Activated CD4-positive, alpha-beta T cell treated with anti-CD3 and anti-CD28 coated beads, Interleukin-2, amount 10 ng/mL, durations not matched to agents 24 days and 14 days (primary cell): Measurements from ENCODE around the gene TMPRSS6. TPM values are rescaled to one million over a fixed set of nuclear protein-coding genes. Genes with fewer than 3 reads are reported as not detected.

ENCODE experiments used
- DNase-seq: peaks from one replicate; pipeline ENCODE4 v3.0.0; 2022
- H3K27ac Mint-ChIP-seq: one replicate; pipeline ENCODE4 v1.8.0; 2022; ENCODE audit warnings: mild to moderate bottlenecking, mixed read lengths
- H3K27me3 Mint-ChIP-seq: one replicate; pipeline ENCODE4 v1.8.0; 2022; ENCODE audit warnings: mixed read lengths
- H3K36me3 Mint-ChIP-seq: one replicate; pipeline ENCODE4 v1.8.0; 2022; ENCODE audit warnings: low read depth, mild to moderate bottlenecking, mixed read lengths
- H3K4me1 Mint-ChIP-seq: one replicate; pipeline ENCODE4 v1.8.0; 2021; ENCODE audit warnings: mixed read lengths
- H3K4me3 Mint-ChIP-seq: one replicate; pipeline ENCODE4 v1.8.0; 2022; ENCODE audit warnings: mild to moderate bottlenecking, moderate library complexity, mixed read lengths
- H3K9me3 Mint-ChIP-seq: one replicate; pipeline ENCODE4 v1.8.0; 2021; ENCODE audit warnings: mixed read lengths
- intact Hi-C: fragments of 100-400 bp; cut with micrococcal nuclease; formaldehyde crosslinking; loops from one replicate; pipeline ENCODE4 v1.15.1; 2023
- total RNA-seq: library from RNA; stranded (reverse); gene quantifications from 2 replicates; pipeline ENCODE4 v1.2.3, GENCODE V29; 2022

Gene TMPRSS6
- total RNA-seq, 1 donor from 2014 or later = 6.8 TPM

- intact Hi-C loops = no loop called here
Measured at GRCh38 chr22:37069719-37070118, 39.8 kb downstream of the TMPRSS6 start.

GRCh38 chr22:37069319-37069718, 40.2 kb downstream of the TMPRSS6 start:
- no peak for DNase-seq
- H3K4me3 Mint-ChIP-seq = no peak overlapping the region
- no peaks in the 10 kb centered on the region for H3K36me3 Mint-ChIP-seq
- no peaks in the 10 kb centered on the region for H3K4me1 Mint-ChIP-seq
- intact Hi-C loops = no loop called here
- H3K27me3 Mint-ChIP-seq = peaks cover 5% of the 10 kb centered on the region
- H3K9me3 Mint-ChIP-seq = no peaks in the 10 kb centered on the region
- H3K27ac Mint-ChIP-seq = no peak overlapping the region

More at GRCh38 chr22:37069719-37070118, 39.8 kb downstream of the TMPRSS6 start:
- Mint-ChIP-seq H3K4me3 (no peak overlapping the region), H3K27ac (no peak overlapping the region), H3K36me3 (no peaks in the 10 kb centered on the region), H3K4me1 (no peaks in the 10 kb centered on the region), H3K27me3 (peaks cover 5% of the 10 kb centered on the region), H3K9me3 (no peaks in the 10 kb centered on the region)
- DNase-seq = no peak

DNA sequence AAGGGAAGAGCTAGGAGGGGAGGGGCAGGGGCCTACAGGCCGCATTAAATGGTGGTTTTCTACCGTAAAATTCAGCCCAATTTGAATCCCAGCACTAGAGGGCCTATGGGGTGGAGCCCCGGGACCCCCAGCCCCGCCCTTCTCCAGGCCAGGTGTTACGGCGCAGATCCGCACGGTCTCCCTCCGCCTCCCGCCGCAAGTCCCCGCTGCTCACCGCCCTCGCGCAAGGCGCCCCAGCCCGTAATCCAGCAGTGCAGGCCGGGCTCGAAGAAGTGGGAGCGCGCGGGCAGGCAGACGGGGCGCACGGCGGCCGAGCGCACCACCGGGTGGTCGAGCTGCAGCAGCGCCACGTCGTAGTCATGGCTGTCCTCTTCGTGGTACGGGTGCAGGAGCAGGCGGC, 40.7 kb downstream of the TMPRSS6 start:
- H3K4me1 Mint-ChIP-seq = no peaks in the 10 kb centered on the region
- no peaks in the 10 kb centered on the region for H3K36me3 Mint-ChIP-seq
- peaks cover 5% of the 10 kb centered on the region for H3K27me3 Mint-ChIP-seq
- intact Hi-C loops = no loop called here
- H3K4me3 Mint-ChIP-seq = no peak overlapping the region
- no peak overlapping the region for H3K27ac Mint-ChIP-seq
- H3K9me3 Mint-ChIP-seq = no peaks in the 10 kb centered on the region
- DNase-seq = no peak

DNA sequence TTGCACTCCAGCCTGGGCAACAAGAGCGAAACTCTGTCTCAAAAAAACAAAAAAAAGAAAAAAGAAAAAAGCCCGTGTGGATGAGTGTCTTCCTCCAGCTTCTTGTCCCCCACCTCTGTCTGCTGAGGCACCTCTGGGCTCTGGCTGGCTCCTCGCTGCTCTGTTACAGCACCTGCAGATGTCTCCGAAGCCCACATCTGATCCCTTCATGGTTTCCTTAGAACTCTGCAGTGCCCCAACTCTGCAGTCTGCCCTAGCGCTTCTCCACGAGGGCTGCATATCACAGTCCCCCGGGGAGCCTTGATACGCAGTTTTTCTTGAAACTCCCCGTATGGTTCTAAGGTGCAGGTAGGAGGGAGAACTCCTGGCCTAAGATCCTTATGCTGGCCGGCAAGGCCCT, 42.1 kb downstream of the TMPRSS6 start:
- Mint-ChIP-seq H3K4me1 (peaks cover 2% of the 10 kb centered on the region), H3K4me3 (no peak overlapping the region), H3K9me3 (no peaks in the 10 kb centered on the region), H3K27ac (no peak overlapping the region), H3K27me3 (peaks cover 5% of the 10 kb centered on the region), H3K36me3 (no peaks in the 10 kb centered on the region)
- no peak for DNase-seq
- intact Hi-C loops = no loop called here

- intact Hi-C loops = no loop called here
- H3K27me3 Mint-ChIP-seq = peaks cover 5% of the 10 kb centered on the region
- no peak overlapping the region for H3K4me3 Mint-ChIP-seq
- H3K9me3 Mint-ChIP-seq = no peaks in the 10 kb centered on the region
- no peak overlapping the region for H3K27ac Mint-ChIP-seq
- H3K36me3 Mint-ChIP-seq = peaks cover 2% of the 10 kb centered on the region
- H3K4me1 Mint-ChIP-seq = peaks cover 9% of the 10 kb centered on the region
- no peak for DNase-seq
Measured at GRCh38 chr22:37065961-37066360, 43.6 kb downstream of the TMPRSS6 start.

DNA sequence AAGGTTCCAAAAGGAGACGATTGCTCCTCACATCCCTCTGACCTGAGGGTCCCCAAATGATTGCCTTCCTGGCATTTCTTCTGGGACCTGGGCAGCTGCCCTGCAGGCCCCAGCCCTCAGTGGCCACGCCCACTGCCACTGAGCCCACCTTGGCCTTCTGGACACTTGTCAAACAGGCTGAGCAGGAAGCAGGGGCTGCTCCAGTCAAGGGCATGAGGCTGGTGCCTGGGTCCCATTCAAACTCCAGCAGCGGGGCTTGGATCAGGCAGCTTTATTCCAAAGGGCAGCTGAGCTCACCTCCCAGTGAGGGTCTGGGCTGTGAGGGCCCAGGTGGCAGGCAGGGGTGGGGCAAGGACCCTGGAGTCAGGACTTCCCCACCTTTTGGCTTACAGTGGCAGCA, 44.3 kb downstream of the TMPRSS6 start:
- peaks cover 16% of the 10 kb centered on the region for H3K4me1 Mint-ChIP-seq
- peaks cover 3% of the 10 kb centered on the region for H3K27me3 Mint-ChIP-seq
- no peak overlapping the region for H3K4me3 Mint-ChIP-seq
- H3K9me3 Mint-ChIP-seq = no peaks in the 10 kb centered on the region
- DNase-seq = no peak
- no peak overlapping the region for H3K27ac Mint-ChIP-seq
- intact Hi-C loops = no loop called here
- H3K36me3 Mint-ChIP-seq = peaks cover 6% of the 10 kb centered on the region

DNA sequence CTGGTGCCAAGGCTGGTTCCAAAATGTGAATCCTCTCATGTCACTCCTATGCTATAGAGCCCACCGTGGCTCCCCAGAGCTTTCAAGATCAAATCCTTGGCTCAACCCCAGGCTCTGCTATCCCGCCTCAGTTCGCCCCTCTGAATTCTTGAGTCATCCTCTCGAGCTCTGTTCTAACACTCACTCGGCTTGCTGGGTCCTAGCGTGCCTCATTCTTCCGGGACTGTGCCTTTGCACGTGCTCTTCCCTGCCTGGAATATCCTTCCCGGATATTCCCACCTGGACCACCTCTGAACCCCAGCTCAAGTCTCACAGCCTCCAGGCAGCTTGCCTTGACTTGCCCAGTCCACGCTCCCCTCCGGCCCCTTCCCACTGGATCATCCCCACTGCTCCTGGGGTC, 45.0 kb downstream of the TMPRSS6 start:
- Mint-ChIP-seq H3K36me3 (peaks cover 7% of the 10 kb centered on the region), H3K27ac (no peak overlapping the region), H3K9me3 (no peaks in the 10 kb centered on the region), H3K4me3 (no peak overlapping the region), H3K4me1 (peaks cover 21% of the 10 kb centered on the region), H3K27me3 (peaks cover 2% of the 10 kb centered on the region)
- DNase-seq = no peak
- intact Hi-C loops = no loop called here

GRCh38 chr22:37063431-37064420, 45.8 kb downstream of the TMPRSS6 start:
- no peak overlapping the region for H3K27ac Mint-ChIP-seq
- no peaks in the 10 kb centered on the region for H3K9me3 Mint-ChIP-seq
- intact Hi-C loops = no loop called here
- H3K4me1 Mint-ChIP-seq = peaks cover 21% of the 10 kb centered on the region
- H3K27me3 Mint-ChIP-seq = no peaks in the 10 kb centered on the region
- peaks cover 9% of the 10 kb centered on the region for H3K36me3 Mint-ChIP-seq
- H3K4me3 Mint-ChIP-seq = no peak overlapping the region
- no peak for DNase-seq

DNA sequence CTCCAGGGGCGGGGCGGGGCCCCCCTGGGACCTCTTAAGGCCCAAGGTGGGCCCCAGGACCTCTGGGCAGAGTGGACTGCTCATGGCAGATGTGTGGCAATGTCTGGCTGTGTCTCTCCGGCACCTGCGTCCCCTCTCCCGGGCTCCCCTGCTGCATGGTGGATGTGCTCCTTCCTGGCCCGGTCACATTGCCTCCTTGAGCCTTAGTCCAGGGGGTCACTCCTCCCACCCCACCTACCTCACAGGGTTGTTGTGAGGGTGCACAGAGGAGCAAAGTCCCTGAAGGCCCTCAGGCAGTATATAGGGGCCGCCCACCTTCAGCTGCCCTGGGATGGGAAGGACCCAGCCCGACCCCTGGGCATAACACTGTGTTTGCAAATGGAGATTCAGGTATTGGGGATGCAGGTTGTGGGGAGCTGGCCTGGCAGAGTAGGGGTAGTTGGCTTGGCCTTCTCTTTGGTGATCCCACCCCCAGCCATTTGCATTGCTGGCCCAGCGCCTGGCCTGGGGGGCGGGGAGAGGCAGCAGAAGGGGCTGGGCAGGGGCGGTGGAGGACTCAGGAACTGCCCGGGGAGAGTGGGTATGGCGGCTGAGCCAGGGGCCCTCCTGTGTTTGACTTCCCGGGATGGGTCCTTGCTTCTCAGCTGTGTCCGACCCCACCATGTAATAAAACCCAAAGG, 46.7 kb downstream of the TMPRSS6 start:
- Mint-ChIP-seq H3K27ac (no peak overlapping the region), H3K9me3 (no peaks in the 10 kb centered on the region), H3K4me1 (peaks cover 21% of the 10 kb centered on the region), H3K4me3 (no peak overlapping the region), H3K36me3 (peaks cover 11% of the 10 kb centered on the region), H3K27me3 (no peaks in the 10 kb centered on the region)
- DNase-seq = no peak
- intact Hi-C loops = no loop called here

- Mint-ChIP-seq H3K27ac (no peak overlapping the region), H3K4me1 (peaks cover 21% of the 10 kb centered on the region), H3K27me3 (no peaks in the 10 kb centered on the region), H3K4me3 (no peak overlapping the region), H3K9me3 (no peaks in the 10 kb centered on the region), H3K36me3 (peaks cover 14% of the 10 kb centered on the region)
- no peak for DNase-seq
- intact Hi-C loops = no loop called here
Measured at GRCh38 chr22:37062376-37062675, 47.2 kb downstream of the TMPRSS6 start.

GRCh38 chr22:37061611-37062375, 47.7 kb downstream of the TMPRSS6 start:
- Mint-ChIP-seq H3K4me1 (peaks cover 21% of the 10 kb centered on the region), H3K27ac (no peak overlapping the region), H3K9me3 (no peaks in the 10 kb centered on the region), H3K4me3 (no peak overlapping the region), H3K36me3 (peaks cover 16% of the 10 kb centered on the region), H3K27me3 (no peaks in the 10 kb centered on the region)
- no peak for DNase-seq
- intact Hi-C loops = no loop called here

DNA sequence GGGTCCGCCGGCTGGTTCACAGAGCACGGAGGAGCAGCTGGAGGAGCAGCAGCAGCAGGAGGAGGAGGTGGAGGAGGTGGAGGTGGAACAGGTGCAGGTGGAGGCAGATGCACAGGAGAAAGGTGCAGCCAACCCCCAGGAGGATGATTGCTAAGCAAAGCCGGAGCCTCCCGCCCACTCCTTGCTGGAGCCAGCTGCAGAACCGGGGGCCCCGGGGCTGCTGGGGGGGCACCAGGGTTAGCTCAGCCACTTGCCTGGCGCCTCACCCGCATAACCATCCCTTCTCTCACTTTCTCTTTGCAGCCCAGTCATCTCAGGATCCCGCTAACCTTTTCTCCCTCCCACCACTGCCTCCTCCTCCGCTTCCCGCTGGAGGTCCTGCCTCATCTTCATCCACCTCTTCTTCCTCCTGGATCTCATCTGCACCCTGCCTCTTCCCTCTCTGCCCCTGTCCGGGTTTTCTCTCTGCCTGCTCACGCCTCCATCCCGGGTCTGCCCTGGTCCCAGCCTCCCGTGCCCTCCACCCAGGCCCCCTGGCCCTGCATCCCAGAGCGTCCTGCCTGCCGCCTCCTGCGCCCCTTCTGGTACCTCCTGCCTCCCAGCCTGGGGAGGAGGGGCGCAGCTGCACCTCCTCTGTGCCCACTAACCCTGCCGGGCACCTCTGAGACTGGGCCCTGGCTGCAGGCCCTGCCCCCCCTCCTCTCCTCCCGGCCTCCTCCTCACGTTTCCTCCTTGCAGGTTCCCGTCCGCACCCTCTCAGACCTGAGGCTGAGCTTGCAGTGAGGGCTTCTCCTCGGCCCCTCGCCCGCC, 48.5 kb downstream of the TMPRSS6 start:
- Mint-ChIP-seq H3K27me3 (no peaks in the 10 kb centered on the region), H3K4me3 (peak overlapping the region; percentile 62), H3K36me3 (peaks cover 20% of the 10 kb centered on the region), H3K9me3 (no peaks in the 10 kb centered on the region), H3K4me1 (peaks cover 21% of the 10 kb centered on the region), H3K27ac (peak overlapping the region; percentile 79)
- DNase-seq = peak; percentile 72
- intact Hi-C loops = no loop called here

- no peaks in the 10 kb centered on the region for H3K27me3 Mint-ChIP-seq
- no peaks in the 10 kb centered on the region for H3K9me3 Mint-ChIP-seq
- peaks cover 26% of the 10 kb centered on the region for H3K36me3 Mint-ChIP-seq
- no peak overlapping the region for H3K4me3 Mint-ChIP-seq
- intact Hi-C loops = no loop called here
- DNase-seq = no peak
- H3K4me1 Mint-ChIP-seq = peaks cover 21% of the 10 kb centered on the region
- H3K27ac Mint-ChIP-seq = peak overlapping the region; percentile 45
Measured at GRCh38 chr22:37059876-37060449, 49.5 kb downstream of the TMPRSS6 start.
